GM08714 (cell line): ENCODE measurements around the gene CAPZA2.

Experiments
- H3K4me3 ChIP-seq: fragments of 200-500 bp; sonication (Bioruptor generic); 2 replicates; pipeline ENCODE4 v1.5.1; 2014; ENCODE audit warnings: mild to moderate bottlenecking, low read length, inconsistent platforms
- ZNF274 ChIP-seq: IDR thresholded peaks from 2 replicates; pipeline ENCODE4 v1.6.1; 2012; ENCODE audit warnings: mild to moderate bottlenecking, low read depth, low read length

The CAPZA2 gene

GRCh38 chr7:116876664-116877442 lies 14.5 kb downstream of the CAPZA2 start:
- no peak for TF ChIP-seq ZNF274
- H3K4me3 ChIP-seq = no peak overlapping the region

DNA sequence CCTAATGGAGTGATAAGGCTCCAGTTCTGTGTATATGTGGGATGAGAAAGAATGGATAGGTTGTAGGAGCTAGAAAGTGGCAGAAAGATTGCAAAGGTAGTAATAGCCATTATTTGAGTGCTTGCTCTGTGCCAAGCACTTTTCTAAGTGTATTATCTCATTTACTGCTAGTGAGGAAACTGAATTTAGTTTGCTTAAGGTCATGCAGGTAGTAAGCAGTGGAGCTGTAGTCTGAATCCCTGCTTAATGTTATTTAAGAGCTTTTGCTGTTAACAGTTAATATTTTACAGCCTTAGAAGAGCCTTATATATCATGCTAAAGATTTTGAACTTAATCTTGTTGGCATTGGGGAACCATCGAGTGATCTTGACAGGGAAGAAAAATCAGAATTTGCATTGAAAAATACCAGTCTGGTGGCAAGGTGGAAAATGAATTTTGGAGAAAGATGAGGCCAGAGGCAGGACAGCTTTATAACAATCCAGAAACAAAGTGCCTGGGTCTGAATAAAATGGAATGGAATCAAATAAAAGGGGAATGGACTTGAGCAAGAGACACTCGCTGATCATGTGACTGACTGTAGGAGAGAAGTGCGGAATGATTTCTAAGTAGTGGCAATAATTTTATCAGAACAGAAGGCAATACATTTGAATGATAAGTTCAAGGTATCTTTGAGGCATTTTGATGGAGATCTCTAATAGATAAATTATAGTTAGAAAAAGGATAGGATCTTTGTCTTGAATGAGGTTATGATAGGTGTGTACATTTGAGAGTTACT lies 15.2 kb downstream of the CAPZA2 start:
- H3K4me3 ChIP-seq = no peak overlapping the region
- TF ChIP-seq ZNF274 = no peak

DNA sequence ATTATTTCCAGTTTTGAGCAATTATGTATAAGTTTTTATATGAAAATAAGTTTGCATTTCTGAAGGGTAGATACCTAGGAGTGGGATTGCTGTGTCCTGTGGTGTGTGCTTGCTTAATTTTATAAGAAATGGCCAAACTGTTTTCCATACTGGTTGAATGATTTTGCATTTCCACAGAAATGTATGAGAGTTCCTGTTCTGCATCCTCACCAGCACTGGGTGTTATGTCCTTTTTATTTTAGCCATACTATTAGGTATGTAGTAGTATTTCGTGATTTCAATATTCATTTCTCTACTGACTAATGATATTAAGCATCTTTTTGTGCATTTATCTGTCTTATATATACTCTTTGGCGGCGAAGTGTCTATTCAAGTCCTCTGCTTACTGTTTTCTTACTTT lies 22.3 kb downstream of the CAPZA2 start:
- no peak for TF ChIP-seq ZNF274
- no peak overlapping the region for H3K4me3 ChIP-seq

DNA sequence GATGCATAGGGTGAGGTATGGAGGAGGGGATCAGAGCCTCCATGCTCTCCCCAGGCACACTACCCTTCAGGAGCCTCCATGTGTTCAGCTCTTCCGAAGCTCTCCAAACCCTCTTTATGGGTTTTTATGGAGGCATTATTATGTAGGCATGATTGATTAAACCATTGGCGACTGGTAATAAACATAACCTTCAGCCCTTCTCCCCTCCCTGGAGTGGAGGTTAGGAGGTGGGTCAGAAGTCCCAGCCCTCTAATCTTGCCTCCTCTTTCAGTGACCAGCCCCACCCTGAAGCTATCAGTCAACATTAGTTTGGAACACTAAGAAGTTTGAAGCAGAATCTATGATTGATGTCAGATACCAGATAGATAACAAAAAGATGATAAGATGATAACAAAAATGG lies 23.3 kb downstream of the CAPZA2 start:
- H3K4me3 ChIP-seq = no peak overlapping the region
- TF ChIP-seq ZNF274 = no peak

DNA sequence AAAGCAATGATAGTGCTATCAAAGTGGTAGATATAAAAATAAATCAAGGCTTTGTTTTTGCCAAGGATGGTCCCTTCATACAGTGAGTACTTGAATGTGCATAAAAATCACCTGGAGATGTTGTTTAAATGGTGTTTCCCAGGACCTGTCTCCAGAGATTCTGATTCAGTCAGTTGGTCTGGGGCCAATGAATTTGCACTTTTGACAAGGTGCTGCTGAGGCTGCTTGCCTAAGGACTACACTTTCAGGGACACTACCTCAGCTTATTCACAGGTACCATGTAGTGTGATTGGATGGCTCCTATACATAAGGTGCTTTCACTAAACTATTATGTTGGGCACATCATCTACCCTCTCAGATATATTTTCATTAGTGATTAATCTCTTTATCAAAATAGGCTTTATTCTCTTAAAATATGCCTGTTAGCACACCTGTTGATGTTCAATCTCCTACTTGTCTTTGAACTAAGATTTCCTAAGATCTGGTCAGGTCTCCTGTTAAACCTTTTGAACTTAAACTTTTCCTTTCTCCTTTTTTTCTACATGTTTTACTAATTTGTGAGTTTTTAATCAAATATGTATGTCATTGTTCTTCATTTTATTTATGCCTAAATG lies 24.3 kb downstream of the CAPZA2 start:
- no peak for TF ChIP-seq ZNF274
- H3K4me3 ChIP-seq = no peak overlapping the region

DNA sequence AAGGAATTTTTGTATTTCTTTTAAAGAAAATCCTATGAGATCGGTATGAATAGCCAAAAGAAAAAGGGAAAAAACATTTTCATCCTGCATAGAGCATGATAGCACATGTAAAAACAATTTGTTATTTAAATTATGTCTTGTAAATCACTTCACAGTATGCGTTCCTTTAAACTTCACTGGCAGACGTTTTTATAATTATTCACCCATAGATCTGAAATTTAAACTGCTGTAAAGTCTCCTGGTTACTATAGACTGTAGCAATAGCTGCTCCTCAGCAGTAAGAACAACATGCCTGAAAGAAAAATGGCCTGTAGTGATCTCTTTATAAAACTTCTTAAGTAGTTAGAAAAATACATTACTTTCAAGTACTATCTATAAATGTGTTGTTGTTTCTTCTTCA lies 26.5 kb downstream of the CAPZA2 start:
- H3K4me3 ChIP-seq = no peak overlapping the region
- TF ChIP-seq ZNF274 = no peak

GRCh38 chr7:116895849-116896248 lies 33.5 kb downstream of the CAPZA2 start:
- H3K4me3 ChIP-seq = no peak overlapping the region
- TF ChIP-seq ZNF274 = no peak

DNA sequence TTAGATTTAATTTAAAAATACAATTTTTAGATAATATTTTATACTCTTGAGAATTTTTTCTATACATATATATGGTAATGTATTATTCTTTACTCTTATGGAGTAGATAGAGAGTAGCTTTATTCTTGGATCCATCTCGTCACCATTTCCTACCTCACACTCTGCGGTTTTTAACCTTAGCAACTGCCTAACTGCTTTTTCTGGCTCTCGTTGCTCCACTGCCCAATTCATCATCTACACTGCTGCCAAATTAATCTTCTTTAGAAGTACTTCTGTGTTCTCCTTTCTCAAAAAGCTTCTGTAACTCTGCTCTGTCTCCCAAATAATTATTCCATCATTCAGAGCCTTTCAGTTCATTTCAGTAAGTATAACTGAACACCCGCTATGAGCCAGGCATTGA lies 35.3 kb downstream of the CAPZA2 start:
- TF ChIP-seq ZNF274 = no peak
- H3K4me3 ChIP-seq = no peak overlapping the region

DNA sequence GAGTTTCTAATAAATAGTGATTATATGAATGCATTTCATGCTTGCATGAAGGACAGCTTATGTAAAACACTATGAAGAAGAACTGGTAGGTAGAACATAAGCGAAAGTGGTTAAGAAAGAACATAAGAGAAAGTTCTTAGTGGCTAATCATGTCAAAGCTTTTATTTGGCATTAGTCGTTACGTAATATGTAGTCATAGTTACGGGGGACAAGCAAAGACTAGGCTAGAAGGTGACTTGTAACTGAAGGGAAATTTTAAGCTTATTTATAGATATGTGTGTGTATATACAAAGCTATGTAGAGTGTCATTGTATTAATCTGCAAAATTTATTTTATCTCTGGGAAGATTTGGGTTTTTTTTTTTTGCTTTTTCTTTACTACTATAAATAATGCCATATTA lies 36.9 kb downstream of the CAPZA2 start:
- no peak for TF ChIP-seq ZNF274

DNA sequence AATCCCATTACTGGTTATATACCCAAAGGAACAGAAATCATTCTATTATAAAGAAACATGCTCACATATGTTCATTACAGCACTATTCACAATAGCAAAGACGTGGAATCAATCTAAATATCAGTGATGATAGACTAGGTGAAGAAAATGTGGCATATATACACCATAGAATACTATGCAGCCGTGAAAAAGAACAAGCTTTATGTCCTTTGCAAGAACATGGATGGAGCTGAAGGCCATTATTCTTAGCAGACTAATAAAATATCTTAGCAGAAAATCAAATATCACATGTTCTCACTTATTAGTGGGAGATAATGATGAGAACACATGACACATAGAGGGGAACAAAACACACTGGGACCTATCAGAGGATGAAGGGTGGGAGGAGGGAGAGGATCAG lies 38.8 kb downstream of the CAPZA2 start:
- H3K4me3 ChIP-seq = no peak overlapping the region
- TF ChIP-seq ZNF274 = no peak

More for the DNA sequence above, 36.9 kb downstream of the CAPZA2 start:
- H3K4me3 ChIP-seq = no peak overlapping the region

- TF ChIP-seq ZNF274 = no peak
- H3K4me3 ChIP-seq = no peak overlapping the region
Measured at GRCh38 chr7:116902867-116903266, 40.5 kb downstream of the CAPZA2 start.

DNA sequence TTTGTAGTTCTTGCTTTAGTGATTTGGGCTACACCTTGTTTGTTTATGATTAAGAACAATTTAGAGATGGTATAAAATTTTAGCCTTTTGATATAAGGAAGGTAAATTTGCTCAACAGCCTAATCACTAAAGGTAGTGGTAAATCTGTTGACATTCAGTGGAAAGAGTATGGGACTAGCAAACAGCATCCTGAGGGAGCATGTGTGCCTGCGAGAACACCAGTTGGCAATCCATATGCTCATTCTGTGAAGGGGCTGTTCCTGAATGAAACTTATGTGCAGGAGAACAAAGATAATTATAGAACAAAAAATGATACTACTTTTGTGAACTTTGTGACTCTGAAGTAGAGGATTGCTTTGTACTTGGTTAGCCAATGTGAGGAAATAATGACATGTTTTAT lies 44.0 kb downstream of the CAPZA2 start:
- H3K4me3 ChIP-seq = no peak overlapping the region
- TF ChIP-seq ZNF274 = no peak

DNA sequence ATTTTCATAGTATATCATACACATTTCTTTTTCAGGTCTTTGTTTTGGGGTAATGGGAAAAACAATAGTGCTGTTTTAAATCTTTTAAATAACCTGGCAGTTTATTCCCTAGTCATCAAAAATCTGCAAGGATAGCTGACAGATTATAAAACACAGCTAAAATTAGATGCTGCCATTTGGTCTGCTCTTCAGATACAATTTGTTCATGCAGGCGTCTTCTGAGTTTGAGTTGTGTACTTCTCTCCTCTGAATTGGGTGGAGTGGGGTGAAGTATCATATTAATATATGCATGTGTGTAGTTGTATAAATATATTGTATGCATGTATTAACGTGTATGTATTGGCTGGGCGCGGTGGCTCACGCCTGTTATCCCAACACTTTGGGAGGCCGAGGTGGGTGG lies 48.0 kb downstream of the CAPZA2 start:
- no peak overlapping the region for H3K4me3 ChIP-seq
- TF ChIP-seq ZNF274 = no peak

DNA sequence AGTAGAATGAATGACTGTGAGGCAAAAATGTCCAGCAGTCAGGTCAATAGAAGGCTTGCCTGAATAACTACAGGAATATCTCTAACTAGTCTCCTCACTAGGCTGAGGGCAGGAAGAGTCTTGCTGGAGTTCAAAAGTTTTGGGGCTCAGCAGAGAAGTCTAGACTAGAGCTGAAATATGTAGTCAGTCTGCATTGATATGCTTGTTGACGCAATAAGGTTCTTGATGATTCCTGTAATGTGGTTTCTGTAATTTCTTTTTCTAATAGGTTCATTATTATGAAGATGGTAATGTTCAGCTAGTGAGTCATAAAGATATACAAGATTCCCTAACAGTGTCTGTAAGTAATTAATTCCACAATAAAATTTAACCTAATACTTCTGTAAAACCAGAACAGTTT lies 49.4 kb downstream of the CAPZA2 start:
- no peak for TF ChIP-seq ZNF274
- no peak overlapping the region for H3K4me3 ChIP-seq
